ENCODE results near the gene COA8.

The COA8 gene

GRCh38 chr14:103545219-103545914 is 17.4 kb upstream of the COA8 start:
- no peak for DNase-seq (ENCODE audit: low read depth)
- H3K4me3 ChIP-seq (ENCODE audit: low read length) = no peak overlapping the region

GRCh38 chr14:103545915-103546651 is 16.7 kb upstream of the COA8 start:
- H3K4me3 ChIP-seq (ENCODE audit: low read length) = no peak overlapping the region
- DNase-seq (ENCODE audit: low read depth) = no peak
- no peak for TF ChIP-seq CTCF (IDR thresholded peaks at IDR 0.05; ENCODE audit: insufficient read depth, low read depth, low read length, missing control alignments)

More at GRCh38 chr14:103545219-103545914, 17.4 kb upstream of the COA8 start:
- no peak for TF ChIP-seq CTCF (IDR thresholded peaks at IDR 0.05; ENCODE audit: insufficient read depth, low read depth, low read length, missing control alignments)

GRCh38 chr14:103546652-103547454 is 15.9 kb upstream of the COA8 start:
- H3K4me3 ChIP-seq (ENCODE audit: low read length) = no peak overlapping the region
- TF ChIP-seq CTCF (IDR thresholded peaks at IDR 0.05; ENCODE audit: insufficient read depth, low read depth, low read length, missing control alignments) = peak; percentile 84
- DNase-seq (ENCODE audit: low read depth) = peak; percentile 66

- no peak for TF ChIP-seq CTCF (IDR thresholded peaks at IDR 0.05; ENCODE audit: insufficient read depth, low read depth, low read length, missing control alignments)
These were observed 15.3 kb upstream of the COA8 start for GRCh38 chr14:103547455-103547940.

GRCh38 chr14:103547941-103548462 is 14.8 kb upstream of the COA8 start:
- TF ChIP-seq CTCF (IDR thresholded peaks at IDR 0.05; ENCODE audit: insufficient read depth, low read depth, low read length, missing control alignments) = no peak
- DNase-seq (ENCODE audit: low read depth) = no peak

More at GRCh38 chr14:103547455-103547940, 15.3 kb upstream of the COA8 start:
- H3K4me3 ChIP-seq (ENCODE audit: low read length) = no peak overlapping the region
- no peak for DNase-seq (ENCODE audit: low read depth)

GRCh38 chr14:103548463-103549351 is 14.1 kb upstream of the COA8 start:
- H3K4me3 ChIP-seq (ENCODE audit: low read length) = no peak overlapping the region
- no peak for DNase-seq (ENCODE audit: low read depth)
- TF ChIP-seq CTCF (IDR thresholded peaks at IDR 0.05; ENCODE audit: insufficient read depth, low read depth, low read length, missing control alignments) = no peak

More at GRCh38 chr14:103547941-103548462, 14.8 kb upstream of the COA8 start:
- H3K4me3 ChIP-seq (ENCODE audit: low read length) = no peak overlapping the region
